ENCODE data around the gene STAT2.
A peak's percentile ranks its signal among the peaks of the same experiment; 100 is the strongest.
"Not testable (repeated sequence)": the region's sequence is repeated elsewhere in the genome, so short reads cannot be mapped to it uniquely, and the experiment has no call there.

Gene STAT2

DNA sequence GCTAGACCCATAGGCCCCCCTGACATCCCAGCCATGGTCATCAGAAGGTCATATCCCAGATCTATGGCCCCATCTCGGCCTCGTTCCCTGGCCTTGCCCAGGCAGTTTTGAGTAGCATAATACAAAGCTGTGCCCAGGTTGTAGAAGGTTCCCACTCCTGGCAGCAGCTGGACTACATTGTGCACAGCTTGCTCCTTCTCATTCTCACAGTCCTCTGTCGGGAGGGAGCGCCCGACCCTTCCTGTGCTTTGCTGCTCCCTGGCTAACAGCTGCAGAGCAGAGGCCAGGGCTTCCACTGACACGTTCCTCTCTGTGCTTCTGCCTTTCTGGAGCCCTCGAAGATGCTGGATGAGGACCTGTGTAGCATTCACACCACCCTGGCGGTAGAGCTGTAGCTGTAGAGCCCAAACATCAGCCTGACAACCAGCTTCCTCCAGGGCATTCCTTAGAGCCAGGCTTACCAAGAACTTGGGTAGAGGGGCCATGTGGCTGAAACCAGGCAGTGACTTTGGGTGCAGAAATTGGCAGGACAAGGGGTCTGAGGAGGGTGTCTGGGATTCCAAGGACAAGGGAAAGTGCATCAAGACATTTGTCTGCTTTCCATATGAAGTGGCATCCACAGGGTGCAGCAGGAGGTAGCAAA, 1.7 kb upstream of the STAT2 start:
- DNase-seq (ENCODE audit: low read depth) = no peak

DNA sequence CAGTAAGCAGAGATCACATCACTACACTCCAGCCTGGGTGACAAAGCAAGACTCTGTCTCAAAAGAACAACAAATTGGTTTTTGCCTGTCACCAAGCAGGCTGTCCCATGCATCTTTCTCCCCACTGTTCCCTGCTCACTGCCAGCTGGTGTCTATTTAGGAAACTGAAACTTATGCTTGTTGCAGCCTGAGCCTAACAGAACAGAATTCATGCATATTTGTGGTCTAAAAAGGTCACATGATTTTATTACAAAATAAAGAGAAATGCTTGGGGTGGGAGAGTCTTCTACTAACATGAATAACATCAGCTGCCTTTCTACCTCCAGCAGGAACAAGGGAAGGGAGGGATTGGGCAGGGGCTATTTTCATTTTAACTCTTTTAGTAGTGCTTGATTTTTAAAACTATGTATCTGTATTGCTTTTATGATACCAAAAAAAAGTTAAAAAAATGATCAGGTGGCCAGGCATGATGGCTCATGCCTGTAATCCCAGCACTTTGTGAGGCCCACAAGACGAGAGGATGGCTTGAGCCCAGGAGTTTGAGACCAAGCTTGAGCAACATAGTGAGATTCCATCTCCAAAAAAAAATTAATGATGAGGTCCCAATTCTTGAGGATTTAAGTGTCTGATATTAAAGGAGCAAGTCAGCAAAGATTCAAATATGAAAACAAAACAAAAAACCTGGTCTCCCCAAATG, 923 bp downstream of the STAT2 start:
- DNase-seq (ENCODE audit: low read depth) = peak; percentile 88

DNA sequence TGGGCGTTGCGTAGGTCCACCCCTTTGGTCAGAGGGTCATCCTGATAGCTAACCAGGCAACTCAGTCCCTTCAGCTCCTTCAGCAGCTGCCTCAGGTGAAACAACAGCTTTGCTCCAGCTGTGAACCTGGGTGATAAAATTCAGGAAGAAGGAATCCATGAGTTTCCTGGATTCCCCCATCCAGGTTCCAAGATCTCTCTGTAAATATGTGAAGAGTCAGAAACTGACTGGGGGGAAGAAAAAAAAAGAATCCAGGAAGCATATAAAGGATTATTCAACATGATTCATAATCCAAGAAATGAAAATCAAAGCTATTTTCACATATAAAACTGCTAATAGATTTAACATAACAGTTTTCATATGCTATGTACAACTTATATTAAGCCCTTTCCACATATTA, 8.6 kb downstream of the STAT2 start:
- no peak for DNase-seq (ENCODE audit: low read depth)

DNA sequence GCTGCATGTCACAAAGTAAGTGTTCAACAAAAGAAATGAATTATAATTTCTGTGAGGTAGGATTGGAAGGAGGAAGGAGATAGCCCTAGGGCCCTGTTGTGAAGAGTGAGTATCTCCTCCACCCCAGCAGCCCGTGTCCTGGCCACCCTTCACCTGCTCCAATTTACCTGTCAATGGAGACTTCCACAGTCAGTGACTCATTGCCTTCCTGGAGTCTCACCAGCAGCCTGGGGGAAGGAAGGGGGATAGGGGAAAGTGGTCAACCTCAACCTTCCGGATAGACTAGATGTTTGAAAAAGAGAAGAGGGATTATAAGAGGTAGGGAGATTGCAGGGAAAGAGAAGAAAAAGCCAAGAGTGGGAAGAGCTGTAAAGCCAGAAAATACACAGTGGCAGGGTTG, 9.2 kb downstream of the STAT2 start:
- DNase-seq (ENCODE audit: low read depth) = no peak

DNA sequence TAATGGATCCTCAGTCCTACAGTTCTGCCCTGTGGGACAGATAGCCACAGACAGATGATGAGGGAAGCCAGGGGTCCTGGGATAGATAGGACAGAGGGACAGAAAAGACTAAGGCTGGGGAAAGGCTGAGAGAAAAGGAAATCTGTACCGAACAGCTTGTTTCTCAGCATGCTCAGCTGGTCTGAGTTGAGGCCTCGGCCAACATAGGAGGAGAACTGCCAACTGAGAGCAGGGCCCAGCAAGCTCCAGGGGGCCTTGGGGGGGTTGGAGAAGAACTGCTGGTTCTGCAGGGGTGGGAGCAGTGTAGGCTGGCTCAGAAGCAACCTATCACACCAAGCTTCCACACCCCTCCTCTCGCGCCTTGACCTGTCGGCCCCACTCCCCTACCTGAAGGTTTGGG, 11.1 kb downstream of the STAT2 start:
- DNase-seq (ENCODE audit: low read depth) = no peak

DNA sequence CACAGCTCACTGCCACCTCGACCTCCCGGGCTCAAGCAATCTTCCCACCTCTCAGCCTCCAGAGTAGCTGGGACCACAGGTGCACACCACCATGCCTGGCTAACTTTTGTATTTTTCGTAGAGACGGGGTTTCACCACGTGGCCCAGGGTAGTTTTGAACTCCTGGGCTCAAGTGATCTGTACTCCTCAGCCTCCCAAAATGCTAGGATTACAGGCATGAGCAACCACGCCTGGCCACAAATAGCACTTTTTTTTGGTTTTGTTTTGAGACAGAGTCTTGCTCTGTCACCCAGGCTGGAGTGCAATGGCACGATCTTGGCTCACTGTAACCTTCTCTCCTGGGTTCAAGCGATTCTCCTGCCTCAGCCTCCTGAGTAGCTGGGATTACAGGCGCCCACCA, 12.7 kb downstream of the STAT2 start:
- DNase-seq (ENCODE audit: low read depth) = not testable (repeated sequence)

DNA sequence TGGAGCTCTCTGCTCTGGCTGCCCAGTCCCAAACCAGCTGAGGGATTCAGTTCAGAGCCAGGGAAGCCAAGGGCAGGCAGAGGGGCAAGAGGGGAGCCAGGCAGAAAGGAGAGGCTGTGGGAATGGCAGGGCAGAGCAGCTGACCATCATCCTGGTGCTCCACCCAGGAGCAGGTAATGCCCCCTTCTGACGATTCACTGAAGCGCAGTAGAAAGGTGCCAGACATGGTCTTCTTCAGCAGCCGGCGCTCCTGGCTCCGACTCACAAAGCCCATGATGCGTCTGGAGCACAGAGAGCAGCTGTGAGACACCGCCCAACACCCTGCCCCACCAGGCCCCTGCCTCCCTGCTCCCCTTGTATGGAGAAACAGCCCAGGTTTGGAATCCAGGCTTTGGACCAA, 13.2 kb downstream of the STAT2 start:
- DNase-seq (ENCODE audit: low read depth) = peak; percentile 26

DNA sequence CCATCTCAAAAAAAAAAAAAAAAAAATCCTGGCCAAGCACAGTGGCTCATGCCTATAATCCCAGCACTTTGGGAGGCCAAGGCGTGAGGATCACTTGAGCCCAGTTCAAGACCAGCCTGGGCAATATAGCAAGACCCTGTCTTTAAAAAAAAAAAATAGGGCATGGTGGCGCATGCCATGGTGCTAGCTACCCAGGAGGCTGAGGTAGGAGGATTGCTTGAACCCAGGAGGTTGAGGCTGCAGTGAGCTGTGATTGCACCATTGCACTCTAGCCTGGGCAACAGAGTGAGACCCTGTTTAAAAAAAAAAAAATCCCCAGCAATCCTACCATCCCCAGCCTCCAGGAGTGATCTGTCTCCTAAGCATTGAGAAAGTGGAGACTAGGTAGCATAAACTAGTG, 17.6 kb downstream of the STAT2 start:
- not testable (repeated sequence) for DNase-seq (ENCODE audit: low read depth)

DNA sequence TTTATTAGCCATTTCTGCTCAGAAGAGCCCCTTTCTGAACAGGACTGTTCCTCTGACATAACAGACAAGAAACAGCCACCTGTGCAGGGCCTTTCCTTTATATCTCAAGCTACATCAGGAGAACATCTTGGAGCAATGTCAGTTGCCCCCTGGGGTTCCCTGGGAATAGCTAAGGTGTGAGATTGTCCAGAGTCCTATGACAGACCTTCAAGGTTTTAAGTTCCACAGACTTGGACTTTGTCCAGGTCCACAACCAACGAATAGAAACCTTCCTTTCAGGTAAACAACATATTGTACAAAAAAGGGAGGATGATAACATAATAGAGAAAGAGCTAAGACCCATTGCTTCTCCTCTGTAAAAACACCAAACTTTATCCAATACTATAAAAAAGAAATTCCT, 18.3 kb downstream of the STAT2 start:
- no peak for DNase-seq (ENCODE audit: low read depth)

DNA sequence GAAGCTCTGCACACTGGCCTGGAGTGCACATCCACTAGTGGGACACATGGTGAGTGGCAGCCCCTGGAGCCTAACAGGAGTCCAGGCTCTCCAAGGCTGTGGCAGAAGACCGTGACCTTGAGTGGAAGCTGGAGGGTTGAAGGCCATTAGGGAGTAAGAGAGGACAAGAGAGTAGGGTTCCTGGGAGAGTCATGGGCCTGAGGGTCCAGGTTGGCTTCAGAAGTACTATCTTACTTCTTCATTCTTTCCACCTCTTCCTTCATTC, 20.8 kb downstream of the STAT2 start:
- DNase-seq (ENCODE audit: low read depth) = no peak

DNA sequence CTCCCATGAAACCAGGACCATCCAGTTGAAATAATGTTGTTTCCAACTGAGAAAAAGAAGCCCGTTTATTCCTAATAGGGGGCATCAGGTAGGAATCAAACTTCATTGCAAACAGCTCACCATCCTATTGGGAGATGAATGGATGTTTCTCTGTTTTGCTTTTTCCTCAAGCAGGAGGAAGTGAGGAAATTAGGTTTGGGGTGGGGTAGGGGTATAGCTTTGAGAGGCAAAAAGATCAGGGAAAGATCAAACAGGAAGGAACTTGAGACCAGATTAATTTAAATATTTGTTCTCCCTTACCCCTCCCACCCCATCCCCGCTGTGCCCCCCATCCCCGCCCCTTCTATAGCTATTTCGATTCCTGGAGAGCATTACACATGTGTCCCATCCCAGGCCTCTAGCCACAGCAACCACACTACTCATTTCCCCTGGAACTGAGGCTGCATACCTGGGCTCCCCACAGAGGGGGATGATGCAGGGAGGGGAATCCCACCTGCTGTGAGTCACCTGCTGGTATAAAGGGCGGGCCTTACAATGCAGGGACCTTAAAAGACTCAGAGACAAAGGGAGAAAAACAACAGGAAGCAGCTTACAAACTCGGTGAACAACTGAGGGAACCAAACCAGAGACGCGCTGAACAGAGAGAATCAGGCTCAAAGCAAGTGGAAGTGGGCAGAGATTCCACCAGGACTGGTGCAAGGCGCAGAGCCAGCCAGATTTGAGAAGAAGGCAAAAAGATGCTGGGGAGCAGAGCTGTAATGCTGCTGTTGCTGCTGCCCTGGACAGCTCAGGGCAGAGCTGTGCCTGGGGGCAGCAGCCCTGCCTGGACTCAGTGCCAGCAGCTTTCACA, 21.4 kb downstream of the STAT2 start, which contains the start of gene IL23A:
Gene IL23A (plus strand): TSS at position 577 of the 850 bp plus-strand sequence. CDS start 161 bp downstream, at position 738.
- peak; percentile 31 for DNase-seq (ENCODE audit: low read depth)

DNA sequence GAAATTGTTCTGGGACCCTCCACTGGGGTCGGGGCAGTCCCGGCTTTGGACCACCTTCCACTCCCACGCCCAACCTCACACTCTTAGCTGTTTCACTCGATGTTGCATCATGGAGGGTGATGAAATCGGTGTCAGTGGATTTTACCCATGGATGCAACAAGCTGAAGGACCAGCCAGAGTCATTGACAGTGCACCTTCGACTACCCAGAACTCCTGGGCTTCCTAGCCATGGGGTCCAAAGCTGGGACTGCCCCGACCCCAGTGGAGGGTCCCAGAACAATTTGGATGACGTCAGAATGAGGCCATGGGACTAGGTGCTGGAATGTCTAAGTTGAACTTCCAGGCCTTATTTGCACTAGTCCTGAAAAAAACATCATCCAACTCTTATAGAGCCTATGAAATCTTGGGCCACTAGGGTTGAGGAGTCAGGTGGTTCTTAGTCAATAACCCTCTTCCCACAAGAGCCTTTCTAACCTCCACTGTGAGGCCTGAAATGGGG, 22.1 kb downstream of the STAT2 start:
- DNase-seq (ENCODE audit: low read depth) = peak; percentile 51

DNA sequence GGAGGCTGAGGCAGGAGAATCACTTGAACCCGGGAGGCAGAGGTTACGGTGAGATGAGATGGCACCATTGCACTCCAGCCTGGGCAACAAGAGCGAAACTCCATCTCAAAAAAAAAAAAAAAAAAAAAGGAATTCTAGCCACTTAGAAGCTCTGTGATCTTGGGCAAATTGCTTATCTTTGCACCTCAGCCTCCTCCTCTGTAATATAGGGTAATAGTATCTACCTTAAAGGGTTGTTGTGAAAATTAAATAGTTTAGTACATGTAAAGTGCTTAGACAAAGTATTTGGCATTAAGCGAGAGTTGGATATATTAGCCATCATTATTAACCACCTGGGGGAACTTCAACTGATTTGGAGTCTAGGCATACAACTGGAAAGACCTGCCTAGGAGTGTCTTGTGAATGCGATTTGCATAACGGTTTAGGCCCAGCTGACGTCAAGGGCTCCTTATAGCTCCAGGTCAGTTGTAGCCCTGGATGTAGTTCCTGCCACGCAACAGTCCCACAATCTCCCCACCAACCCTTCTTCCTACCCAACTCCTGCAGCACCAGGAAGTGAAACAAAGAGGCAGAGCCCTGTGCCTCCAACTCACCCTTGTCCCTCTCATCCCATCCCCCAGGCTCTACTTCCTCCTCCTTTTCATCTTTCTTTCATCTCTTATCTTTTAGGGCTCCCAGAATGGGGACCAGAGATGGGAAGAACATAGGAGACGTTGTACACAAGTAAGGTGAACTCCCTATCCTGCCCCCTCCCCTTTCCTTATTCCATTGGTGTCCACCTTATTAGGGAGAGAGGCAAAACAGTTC, 23.3 kb downstream of the STAT2 start:
- no peak for DNase-seq (ENCODE audit: low read depth)

DNA sequence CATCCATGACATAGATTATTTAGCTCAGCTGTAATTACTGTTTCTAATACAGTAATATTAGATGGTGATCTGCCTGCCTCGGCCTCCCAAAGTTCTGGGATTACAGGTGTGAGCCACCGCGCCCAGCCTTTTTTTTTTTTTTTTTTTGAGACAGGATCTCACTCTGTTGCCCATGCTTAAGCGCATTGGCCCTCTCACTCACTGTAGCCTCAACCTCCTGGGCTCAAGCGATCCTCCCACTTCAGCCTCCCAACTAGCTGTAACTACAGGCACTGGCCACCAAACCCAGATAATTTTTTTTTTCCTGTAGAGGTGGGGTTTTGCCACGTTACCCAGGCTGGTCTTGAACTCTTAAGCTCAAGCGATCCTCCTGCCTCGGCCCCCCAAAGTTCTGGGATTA, 24.4 kb downstream of the STAT2 start:
- DNase-seq (ENCODE audit: low read depth) = not testable (repeated sequence)

DNA sequence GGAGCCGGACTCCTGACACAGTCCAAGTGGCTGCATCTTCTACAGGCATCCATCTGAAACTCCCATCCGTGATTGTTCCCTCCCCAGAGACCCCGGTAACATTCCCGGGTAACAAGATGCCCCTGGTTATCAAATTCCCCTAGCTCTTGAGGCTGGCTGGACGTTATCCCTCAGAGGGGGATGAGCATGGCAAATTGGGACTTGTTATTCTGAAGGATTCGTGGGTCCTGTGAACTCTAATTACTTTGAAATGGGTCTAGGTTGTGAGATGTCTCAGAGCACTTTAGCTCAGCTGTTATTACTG, 25.5 kb downstream of the STAT2 start:
- DNase-seq (ENCODE audit: low read depth) = no peak

DNA sequence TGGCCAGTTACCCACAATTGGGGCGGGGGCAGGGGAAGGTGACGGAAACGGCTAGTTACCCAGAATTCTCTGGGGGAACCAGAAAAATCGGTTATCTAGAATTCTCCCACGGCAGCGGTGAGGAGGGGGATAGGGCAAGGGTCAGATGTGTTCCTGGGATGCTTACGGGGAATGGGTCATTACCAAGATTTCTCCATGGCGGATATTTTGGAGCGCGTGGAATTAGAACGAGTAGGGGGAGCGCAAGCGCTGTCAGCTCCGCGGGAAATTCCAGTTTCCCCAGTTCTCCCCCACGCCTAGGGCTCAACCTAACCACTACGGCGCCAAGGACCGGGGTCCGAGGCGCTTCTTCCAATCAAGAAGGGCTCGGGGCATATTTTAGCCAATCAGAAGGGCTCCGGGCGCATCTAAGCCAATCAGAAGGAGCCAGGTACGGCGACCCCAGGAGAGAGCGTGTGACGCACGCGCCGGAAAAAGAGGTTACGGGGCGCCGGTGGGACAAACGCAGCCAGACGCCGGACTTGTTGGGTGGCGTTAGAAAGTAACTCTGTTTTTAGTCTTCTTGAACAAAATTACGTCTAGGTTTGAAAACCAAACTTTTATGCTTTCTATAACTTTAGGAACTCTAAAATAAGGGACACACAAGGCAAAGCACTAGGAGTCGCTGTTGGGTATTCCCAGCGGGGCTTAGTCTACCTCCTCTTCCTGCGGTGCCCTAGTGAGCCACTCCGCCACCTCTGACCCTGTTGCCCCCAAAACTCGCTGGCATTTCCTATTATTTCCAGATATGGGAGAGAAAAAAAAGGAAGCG, 26.0 kb downstream of the STAT2 start, which contains the start of gene PAN2:
Gene PAN2 (minus strand): TSS at position 322 of the 811 bp plus-strand sequence. CDS start 906 bp downstream, outside the sequence.
- peak; percentile 98 for DNase-seq (ENCODE audit: low read depth)

DNA sequence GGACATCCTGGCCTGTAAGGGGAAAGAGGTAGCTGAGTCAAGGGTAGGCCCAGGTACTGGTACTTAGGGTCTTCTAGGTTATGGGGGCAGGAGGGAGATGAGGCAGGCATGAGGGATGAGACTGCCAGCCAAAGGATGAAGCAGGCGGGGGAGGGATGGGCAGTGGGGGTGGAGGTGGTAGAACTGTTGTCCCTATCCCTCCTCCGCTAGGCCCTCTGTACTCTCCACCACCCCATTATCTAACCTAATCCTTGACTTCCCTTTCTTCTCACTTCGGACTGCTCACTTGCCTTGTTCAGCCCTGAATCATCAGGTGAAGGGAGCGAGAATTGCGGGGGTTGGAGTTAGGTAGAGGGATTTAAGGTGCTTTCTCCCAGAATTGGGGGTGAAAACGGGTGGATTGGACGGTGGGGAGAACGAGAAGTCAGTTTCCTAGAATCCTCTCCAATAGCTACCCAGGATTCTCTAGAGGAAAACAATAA, 26.7 kb downstream of the STAT2 start:
- no peak for DNase-seq (ENCODE audit: low read depth)

DNA sequence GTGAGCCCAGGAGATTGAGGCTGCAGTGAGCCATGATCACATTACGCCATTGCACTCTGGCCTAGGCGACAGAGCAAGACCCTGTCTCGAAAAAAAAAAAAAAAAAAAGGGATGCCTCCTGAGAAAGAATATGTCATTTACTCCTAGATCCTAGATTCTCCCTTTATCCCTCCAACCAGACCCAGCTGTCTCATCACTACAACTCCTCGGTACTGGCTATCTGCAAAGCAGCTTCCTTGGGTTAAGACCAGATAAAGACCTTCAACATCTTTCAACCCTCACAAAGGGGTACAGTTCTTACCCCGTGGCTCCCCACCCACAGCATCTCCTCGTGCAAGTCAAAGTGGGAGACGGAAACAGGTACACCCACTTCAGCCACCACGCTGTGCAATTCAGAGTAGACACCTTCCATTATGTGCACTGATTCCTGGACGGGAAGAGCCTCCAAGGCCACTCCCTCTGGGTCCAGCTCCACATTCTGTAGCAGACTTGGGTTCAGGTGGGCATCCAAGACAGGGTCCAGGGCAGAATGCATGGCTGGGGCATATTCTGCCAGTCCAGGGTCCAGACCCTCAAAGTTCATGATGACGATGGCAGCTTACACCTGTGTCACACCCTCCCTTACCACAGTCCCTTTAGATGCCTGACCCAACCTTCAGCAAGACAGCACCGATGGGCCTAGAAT, 27.3 kb downstream of the STAT2 start:
- no peak for DNase-seq (ENCODE audit: low read depth)

DNA sequence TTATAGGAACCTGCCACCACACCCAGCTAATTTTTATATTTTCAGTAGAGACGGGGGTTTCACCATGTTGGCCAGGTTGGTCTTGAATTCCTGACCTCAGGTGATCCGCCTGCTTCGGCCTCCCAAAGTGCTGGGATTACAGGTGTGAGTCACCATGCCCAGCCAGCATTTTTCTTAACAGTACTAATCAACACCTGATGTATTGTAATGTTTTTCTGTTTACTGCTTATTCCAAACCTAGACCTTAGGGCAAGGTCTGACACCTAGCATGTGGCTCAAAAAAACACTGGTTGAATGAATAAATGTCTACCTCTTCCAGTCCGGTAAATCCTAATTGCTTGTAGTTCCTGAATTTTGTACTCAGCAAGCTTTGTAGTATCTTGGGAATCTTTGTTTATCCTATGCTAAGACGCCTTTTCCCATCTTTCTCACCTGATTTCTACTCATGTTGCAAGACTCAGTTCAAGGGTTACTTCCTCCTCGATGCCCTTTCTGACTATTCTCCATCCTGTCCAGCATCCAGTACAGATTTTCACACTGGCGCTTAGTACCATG, 28.9 kb downstream of the STAT2 start:
- DNase-seq (ENCODE audit: low read depth) = no peak

DNA sequence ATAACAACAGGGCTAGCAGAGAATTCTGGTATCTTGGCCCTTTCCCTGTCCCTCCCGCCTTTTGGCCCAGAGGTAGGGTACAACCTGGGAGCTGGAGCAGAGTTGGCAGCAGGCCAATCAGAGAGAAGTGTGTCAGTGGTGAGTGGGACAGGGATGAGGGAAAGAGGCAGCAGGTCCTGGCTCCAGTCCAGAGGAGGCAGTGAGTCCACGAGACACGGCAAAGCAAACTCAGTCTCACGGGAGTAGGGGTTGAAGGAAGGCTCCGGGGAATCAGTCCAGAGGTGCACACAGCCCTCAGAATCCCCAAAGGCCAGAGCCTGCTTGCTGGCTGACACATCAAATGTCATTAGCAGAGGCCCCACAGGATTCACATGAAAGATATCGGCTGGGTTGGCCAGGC, 33.4 kb downstream of the STAT2 start:
- DNase-seq (ENCODE audit: low read depth) = no peak
